Measurements from ENCODE around the gene FLT1. TPM values are rescaled to one million over a fixed set of nuclear protein-coding genes. Genes with fewer than 3 reads are reported as not detected.

FLT1 gene
- total RNA-seq, 1 experiment from 2014 or later = 0.25 TPM

DNA sequence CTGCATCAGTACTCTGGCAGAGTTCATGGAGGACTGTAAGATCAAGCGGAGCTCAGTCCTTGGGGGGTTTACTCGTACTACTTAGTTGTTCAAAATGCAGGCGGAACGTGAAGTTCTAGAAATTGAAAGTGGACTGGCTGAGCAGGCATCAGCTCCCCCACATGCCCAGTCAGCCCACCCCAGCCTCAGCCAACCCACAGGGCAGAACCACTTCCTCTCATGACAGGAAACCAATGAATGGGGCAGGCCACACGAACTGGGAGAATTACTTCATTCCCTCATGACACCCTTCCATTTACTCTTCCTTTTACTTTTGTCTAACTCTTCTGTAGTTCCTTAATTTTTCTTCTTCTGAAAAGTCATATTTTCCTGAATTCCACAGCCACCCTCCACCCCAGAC lies 71.9 kb downstream of the FLT1 start:
- H3K36me3 ChIP-seq (ENCODE audit: control insufficient read depth in 1 of 2, insufficient read depth in 2 of 2, low read length in 2 of 2) = no peaks in the 10 kb centered on the region
- H3K27ac ChIP-seq (ENCODE audit: low read depth, low read length) = no peak overlapping the region
- no peak for TF ChIP-seq ELF1 (IDR thresholded peaks at IDR 0.05; ENCODE audit: borderline replicate concordance, low read depth)
- TF ChIP-seq FOSL1 (IDR thresholded peaks at IDR 0.05; ENCODE audit: low read depth) = no peak
- TF ChIP-seq ZFX (IDR thresholded peaks at IDR 0.05) = no peak
- TF ChIP-seq, protein P1, sequence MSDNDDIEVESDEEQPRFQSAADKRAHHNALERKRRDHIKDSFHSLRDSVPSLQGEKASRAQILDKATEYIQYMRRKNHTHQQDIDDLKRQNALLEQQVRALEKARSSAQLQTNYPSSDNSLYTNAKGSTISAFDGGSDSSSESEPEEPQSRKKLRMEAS (IDR thresholded peaks at IDR 0.05) = no peak
- no peak for TF ChIP-seq JUND (IDR thresholded peaks at IDR 0.05)
- no peak for TF ChIP-seq POLR2A (IDR thresholded peaks at IDR 0.05; ENCODE audit: borderline replicate concordance, extremely low read depth, insufficient read depth, insufficient read length)
- TF ChIP-seq CBX3 (IDR thresholded peaks at IDR 0.05; ENCODE audit: low read depth) = no peak
- TF ChIP-seq TCF7L2 (IDR thresholded peaks at IDR 0.05; ENCODE audit: borderline replicate concordance, extremely low read depth, insufficient read depth, insufficient read length) = no peak
- TF ChIP-seq, protein P2, sequence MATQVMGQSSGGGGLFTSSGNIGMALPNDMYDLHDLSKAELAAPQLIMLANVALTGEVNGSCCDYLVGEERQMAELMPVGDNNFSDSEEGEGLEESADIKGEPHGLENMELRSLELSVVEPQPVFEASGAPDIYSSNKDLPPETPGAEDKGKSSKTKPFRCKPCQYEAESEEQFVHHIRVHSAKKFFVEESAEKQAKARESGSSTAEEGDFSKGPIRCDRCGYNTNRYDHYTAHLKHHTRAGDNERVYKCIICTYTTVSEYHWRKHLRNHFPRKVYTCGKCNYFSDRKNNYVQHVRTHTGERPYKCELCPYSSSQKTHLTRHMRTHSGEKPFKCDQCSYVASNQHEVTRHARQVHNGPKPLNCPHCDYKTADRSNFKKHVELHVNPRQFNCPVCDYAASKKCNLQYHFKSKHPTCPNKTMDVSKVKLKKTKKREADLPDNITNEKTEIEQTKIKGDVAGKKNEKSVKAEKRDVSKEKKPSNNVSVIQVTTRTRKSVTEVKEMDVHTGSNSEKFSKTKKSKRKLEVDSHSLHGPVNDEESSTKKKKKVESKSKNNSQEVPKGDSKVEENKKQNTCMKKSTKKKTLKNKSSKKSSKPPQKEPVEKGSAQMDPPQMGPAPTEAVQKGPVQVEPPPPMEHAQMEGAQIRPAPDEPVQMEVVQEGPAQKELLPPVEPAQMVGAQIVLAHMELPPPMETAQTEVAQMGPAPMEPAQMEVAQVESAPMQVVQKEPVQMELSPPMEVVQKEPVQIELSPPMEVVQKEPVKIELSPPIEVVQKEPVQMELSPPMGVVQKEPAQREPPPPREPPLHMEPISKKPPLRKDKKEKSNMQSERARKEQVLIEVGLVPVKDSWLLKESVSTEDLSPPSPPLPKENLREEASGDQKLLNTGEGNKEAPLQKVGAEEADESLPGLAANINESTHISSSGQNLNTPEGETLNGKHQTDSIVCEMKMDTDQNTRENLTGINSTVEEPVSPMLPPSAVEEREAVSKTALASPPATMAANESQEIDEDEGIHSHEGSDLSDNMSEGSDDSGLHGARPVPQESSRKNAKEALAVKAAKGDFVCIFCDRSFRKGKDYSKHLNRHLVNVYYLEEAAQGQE (IDR thresholded peaks at IDR 0.05; ENCODE audit: low read depth) = no peak
- TF ChIP-seq SIN3A (IDR thresholded peaks at IDR 0.05; ENCODE audit: low read depth) = no peak
- TF ChIP-seq RAD21 (IDR thresholded peaks at IDR 0.05; ENCODE audit: low read depth) = no peak
- no peak for TF ChIP-seq YY1 (IDR thresholded peaks at IDR 0.05; ENCODE audit: extremely low read depth, insufficient replicate concordance, low read depth, low read length)
- ATAC-seq = no peak
- H3K79me2 ChIP-seq (ENCODE audit: insufficient read depth, low read length) = no peaks in the 10 kb centered on the region
- ChIA-PET CTCF (no interaction called here), RAD21 (ENCODE audit: low non-redundant PET in 1 of 2, low total read pairs in 2 of 2, uncharacterized antibody in 2 of 2, unreplicated experiment in 2 of 2) (no interaction called here), POLR2A (no interaction called here)
- BruUV-seq (replicated peaks) = no TSS peak
- H3K4me2 ChIP-seq (ENCODE audit: low read length) = no peak overlapping the region
- no peak for DNase-seq (ENCODE audit: low read depth, low spot score)
- H3K9ac ChIP-seq (ENCODE audit: low read length) = no peak overlapping the region
- intact Hi-C loops (cut with micrococcal nuclease) = no loop called here
- H3K9me3 ChIP-seq (ENCODE audit: control insufficient read depth in 1 of 2, insufficient read depth in 1 of 2, low read depth in 1 of 2, low read length in 2 of 2) = no peaks in the 10 kb centered on the region
- H3K4me1 ChIP-seq (ENCODE audit: control insufficient read depth in 1 of 2, insufficient read depth in 2 of 2, low read length in 2 of 2) = no peaks in the 10 kb centered on the region
- H3K4me3 ChIP-seq (replicated peaks in 1 of 2; ENCODE audit: low read depth in 1 of 2, low read length in 2 of 2) = no peak overlapping the region
- no peaks in the 10 kb centered on the region for H4K20me1 ChIP-seq (ENCODE audit: insufficient read depth)
- H2AFZ ChIP-seq (ENCODE audit: low read depth, low read length, poor library complexity, severe bottlenecking) = no peak overlapping the region
- no peaks in the 10 kb centered on the region for H3K27me3 ChIP-seq (ENCODE audit: insufficient read depth, low read length)
- no peaks in the 10 kb centered on the region for H3K9me2 ChIP-seq (ENCODE audit: insufficient read depth)
